Right renal pelvis (tissue), 4 donors: ENCODE results near the gene TNF. TPM values are rescaled to one million over a fixed set of nuclear protein-coding genes. Genes with fewer than 3 reads are reported as not detected.
"Not testable (repeated sequence)": the region's sequence is repeated elsewhere in the genome, so short reads cannot be mapped to it uniquely, and the experiment has no call there.

Experiments
- DNase-seq, 4 donors: peaks; one replicate each; pipeline ENCODE4 v3.0.0-alpha.2; 2013; ENCODE audit warnings: low read depth in 4 of 4, low spot score in 3 of 4, missing footprints in 1 of 4
- polyA plus RNA-seq, 4 donors: library from polyadenylated mRNA; unstranded; fragments of 120-200 nt; gene quantifications; one replicate each; pipeline ENCODE4 v1.2.1, GENCODE V29; 2013; ENCODE audit not compliant: insufficient read length in 4 of 4

TNF gene
- polyA plus RNA-seq, 4 donors, result 0.08 to 0.28 (median 0.16) TPM

DNA sequence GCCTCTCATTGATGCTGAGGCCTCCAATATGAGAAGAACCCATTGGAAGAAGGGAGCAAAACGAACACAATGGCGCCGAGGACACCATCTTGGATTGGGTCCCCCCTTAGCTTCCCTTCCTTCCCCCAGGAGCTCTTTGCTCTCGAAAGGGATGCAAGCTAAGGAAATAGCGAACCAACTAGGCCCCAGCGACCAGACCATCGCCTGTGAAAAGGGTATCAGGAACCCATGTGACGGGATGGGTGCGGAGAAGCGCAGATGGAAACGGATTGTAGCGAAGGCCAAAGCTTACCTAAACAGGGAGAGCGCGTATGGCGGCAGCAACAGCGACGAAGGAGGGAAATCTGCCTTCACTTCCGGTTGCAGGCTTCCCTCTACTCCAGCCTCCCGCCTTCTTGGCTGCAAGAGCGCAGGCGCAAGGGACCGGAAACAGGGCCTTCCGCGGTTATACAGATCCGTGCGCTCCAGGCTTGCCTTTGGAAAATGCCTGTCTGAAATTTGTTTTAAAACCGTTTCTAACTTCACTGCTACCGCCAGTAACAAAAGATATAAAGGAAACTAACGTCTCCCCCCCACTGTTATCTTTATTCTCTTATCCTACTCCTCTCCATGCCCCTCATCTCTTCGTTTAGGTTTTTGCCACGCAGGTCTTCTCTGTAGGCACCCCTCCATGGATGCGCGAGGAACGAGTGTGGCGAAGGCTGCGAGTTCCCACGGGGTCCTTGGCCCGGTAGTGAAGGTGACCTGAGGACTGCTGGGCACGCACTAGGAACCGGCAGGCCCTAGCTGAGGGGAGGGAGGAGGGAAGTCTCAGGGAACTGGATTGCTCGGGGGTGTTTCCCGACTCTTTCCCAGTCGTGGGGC is 33.5 kb upstream of the TNF start, which contains the start of gene DDX39B:
Gene DDX39B, minus strand, starts transcription at position 346 of the 864 bp plus-strand sequence. CDS start 1,471 bp downstream, outside the sequence.
- DNase-seq, result peak; percentile 95 to 97 (median 96)

DNA sequence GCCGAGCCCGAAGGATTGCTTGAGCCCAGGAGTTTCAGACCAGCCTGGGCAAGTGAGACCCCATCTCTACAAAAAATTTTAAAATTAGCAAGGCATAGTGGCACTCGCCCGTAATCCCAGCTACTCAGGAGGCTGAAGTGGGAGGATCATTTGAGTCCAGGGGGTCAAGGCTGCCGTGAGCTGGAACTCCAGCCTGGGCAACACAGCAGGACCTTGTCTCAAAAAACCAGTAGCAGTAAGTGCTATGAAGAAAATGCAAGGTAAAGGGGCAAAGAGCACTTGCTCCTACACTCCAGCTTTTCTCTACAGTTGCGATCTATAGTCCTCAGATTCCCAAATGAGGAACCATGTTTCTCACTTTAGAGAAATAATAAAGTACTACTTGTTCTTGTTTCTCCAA is 31.7 kb upstream of the TNF start:
- no peak for DNase-seq

DNA sequence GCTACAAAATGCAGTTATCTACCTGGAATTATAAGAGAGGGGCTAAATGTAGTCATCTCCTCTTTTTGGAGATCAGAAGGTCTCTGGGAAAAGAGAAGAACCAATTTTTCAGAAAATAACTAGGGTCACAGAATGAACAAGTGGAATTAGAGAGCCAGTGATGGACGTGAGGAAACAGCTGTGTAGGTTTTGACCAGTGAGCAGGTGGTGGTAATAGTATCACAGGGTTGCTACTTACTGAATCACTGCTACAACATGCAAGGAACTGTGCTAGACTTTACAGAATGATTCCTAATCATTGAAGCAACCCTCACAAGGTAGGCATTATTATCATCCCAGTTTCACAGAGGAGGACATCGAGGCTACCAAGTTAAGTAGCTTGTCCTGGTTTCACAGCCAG is 30.7 kb upstream of the TNF start:
- no peak for DNase-seq

DNA sequence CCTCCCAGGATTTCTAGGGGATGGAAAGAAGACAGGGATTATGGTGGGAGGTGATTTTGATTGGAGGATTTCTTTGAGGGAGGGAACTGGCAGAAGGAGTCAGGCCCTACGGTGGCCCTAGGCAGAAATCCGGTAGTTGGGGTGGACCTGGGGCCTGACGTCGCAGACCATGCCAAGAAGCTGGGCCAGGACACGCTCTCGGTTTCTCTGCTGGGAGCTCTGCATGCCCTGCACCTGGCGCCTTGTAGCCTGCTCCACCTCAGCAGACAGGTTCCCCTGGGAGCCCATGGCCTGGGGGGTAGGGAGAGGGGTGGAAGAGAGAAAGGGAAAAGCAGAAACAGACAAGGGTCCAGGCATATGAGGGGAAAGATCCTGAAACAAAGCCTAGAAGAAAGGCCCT is 30.1 kb upstream of the TNF start:
- DNase-seq, result no peak

DNA sequence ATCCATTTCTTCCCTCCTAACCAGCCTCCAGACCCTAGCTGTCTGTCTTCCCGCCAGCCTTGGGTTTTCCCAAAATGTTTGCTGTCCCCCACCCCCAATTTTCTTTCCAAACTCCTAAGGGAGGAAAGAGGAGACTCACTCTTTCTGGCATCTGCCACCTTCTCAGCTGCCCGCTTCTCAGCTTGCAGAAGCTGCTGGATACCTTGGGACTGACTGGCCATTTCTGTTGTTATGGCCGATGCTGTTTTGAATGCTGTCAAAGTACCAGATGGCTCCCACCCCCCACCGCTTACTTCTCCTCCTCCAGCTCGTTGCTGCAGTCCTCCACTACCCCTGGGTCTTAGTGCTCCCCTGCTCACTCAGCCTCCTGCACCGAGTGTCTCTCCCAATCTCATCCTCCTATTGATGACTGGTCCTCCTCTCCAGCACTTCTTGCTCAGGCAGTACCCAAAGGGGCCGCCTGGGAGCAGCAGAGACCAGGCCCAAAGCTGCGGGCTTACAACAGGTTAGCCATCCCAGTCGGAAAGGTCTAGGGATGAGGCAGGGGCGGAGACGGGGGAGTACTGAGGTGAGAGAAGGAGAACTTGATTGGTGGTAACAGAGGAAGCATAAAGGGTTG is 28.9 kb upstream of the TNF start, which contains the start of gene ATP6V1G2:
Gene ATP6V1G2, minus strand, starts transcription at position 270 of the 619 bp plus-strand sequence. Its CDS starts 49 bp downstream, at position 221.
- DNase-seq, result peak; percentile 75 to 84 (median 79)

DNA sequence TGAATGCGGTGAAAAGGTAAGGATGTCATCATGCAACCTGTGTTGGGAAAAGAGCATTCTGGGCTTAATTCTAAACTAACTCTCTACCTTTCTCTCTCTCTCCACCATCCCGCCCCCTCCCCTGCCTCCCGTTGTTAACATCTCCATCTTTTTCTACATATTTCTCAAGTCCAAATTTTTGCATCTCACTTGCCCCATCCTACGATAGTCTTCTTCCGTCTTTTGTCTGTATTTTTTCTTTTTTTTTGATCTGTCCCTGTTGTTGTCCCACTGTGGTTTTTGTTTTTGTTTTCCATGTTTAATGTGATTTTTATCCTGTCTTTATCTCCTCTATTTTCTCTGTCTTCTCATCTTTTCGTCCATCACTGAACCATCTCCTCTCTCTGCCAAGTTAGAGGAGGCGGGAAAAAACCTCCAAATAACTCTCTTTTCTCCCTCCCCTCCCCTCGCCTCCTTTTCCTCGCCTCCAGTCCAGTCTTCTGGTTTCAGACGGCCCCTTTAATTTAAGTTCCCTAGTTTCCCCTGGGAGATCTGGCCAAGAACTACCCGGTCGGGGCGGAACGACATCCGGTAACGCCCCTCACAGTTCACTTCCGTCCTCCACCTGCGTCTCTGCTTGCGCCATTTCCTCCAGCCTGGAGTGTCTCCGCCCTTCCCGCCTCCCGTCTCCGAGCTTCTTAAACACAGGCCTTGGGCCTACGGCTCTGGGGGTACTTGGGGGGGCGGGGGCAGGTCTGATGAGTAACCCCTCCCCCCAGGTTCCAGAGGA is 28.2 kb upstream of the TNF start, which contains the start of gene NFKBIL1:
Gene NFKBIL1, plus strand, starts transcription at position 651 of the 769 bp plus-strand sequence. Its CDS starts 87 bp downstream, at position 738.
- peak; percentile 92 to 95 (median 94) for DNase-seq

DNA sequence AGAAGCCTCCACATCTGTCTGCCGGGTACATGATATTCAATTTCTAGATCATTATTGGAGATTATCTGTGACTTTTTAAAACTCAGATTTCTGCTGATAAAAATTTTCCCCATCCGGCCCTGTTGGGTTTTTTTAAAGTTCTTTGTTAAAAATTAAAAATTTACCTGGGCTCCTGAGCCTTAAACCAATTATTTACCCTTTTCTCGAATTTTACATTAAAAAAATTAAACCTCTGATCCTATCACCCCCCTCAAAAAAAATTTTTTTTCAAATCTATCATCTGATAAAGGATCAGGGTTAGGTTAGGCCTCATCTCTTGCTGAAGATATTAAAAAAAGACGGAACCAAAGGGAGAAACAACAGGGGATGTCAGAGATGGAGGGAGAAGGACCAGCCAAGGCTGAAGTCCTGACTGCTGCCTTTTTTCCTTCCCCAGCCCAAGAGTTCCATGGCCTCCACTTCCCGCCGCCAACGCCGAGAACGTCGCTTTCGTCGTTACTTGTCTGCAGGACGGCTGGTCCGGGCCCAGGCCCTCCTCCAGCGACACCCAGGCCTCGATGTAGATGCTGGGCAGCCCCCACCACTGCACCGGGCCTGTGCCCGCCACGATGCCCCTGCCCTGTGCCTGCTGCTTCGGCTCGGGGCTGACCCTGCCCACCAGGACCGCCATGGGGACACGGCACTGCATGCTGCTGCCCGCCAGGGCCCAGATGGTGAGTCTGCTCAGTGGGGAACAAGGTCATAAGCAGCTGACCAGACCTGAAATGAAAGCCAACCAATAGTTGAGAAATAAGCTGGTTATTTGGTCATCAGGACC is 27.4 kb upstream of the TNF start:
- DNase-seq, result no peak

DNA sequence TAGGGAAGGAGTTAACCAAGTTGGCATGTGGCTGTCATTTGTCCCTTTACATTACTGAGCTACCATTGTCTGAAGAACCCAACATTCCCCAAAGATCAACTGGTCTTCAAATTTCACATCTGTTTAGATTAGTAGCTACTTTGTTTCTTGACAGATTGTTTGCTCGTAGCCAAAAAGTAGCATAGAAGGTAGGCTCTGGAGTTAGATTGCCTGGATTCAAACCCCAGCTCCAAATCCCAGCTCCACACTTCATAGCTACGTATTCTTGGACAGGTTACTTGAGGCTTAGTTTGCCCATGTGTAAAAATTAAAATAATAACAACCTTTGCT is 26.9 kb upstream of the TNF start:
- no peak for DNase-seq

DNA sequence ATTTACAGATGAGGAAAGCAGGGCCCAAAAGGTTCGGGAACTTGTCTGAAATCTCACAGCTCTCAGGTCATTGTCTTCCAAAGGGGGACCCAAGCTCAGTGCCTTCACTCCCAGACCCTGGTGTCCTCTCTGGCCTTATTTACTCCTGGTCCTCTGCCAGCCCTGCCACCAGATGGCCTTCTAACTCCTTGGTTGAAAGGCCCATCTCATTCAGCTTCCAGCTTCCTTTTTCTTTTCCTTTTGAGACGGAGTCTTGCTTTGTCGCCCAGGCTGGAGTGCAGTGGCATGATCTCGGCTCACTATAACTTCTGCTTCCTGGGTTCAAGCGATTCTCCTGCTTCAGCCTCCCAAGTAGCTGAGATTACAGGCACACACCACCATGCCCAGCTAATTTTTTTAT is 24.0 kb upstream of the TNF start:
- not testable (repeated sequence) for DNase-seq

DNA sequence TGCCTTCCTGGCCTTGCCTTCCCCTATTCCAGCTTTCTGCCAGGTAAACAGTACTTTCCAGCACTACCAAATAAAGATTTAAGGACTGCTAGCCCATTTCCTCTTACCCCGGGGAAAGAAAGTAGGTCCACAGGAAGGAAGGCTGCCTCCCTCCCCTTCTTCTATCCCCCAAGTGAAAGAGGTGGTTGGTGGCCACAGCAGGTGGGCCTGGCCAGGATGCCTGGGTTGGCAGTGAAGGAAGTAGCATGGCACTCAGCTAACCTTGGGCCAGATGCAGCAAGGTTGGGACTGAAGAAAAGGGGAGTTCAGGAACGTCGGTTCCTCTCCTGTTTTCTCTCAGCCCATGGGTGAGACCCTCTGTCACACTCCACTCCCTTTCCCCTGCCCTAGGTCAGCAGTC is 19.1 kb upstream of the TNF start:
- DNase-seq, result no peak

DNA sequence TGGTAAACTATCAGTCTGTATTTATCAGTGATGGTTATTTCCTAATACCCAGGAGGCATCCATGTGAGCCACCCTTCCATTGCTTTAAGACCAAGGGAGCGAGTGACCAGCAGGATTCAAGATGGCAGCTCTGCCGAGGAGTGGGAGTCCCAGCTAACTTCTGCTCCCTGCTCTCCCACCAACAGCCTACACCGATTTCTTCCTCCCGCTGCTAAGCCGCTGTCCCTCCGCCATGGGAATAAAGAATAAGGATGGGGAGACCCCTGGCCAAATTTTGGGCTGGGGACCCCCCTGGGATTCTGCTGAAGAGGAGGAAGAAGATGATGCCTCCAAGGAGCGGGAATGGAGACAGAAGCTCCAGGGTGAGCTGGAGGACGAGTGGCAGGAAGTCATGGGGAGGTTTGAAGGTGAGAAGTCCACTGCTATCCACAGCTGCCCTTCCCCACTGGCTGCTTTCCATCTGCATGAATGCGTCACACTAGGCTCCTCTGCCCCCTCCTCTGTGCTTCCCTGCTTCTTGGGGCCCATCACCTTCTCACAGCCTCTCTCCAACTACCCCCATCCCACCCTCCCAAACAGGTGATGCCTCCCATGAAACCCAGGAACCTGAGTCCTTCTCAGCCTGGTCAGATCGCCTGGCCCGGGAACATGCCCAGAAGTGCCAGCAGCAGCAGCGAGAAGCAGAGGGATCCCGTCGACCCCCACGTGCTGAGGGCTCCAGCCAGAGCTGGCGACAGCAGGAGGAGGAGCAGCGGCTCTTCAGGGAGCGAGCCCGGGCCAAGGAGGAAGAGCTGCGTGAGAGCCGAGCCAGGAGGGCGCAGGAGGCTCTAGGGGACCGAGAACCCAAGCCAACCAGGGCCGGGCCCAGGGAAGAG is 17.7 kb upstream of the TNF start:
- no peak for DNase-seq

DNA sequence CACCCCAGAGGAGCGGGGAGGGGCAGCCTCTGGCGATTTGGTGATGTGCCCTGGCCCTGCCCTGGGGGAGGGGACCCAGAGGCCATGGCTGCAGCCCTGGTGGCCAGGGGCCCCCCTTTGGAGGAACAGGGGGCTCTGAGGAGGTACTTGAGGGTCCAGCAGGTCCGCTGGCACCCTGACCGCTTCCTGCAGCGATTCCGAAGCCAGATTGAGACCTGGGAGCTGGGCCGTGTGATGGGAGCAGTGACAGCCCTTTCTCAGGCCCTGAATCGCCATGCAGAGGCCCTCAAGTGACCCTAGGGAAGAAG is 17.1 kb upstream of the TNF start:
- no peak for DNase-seq

DNA sequence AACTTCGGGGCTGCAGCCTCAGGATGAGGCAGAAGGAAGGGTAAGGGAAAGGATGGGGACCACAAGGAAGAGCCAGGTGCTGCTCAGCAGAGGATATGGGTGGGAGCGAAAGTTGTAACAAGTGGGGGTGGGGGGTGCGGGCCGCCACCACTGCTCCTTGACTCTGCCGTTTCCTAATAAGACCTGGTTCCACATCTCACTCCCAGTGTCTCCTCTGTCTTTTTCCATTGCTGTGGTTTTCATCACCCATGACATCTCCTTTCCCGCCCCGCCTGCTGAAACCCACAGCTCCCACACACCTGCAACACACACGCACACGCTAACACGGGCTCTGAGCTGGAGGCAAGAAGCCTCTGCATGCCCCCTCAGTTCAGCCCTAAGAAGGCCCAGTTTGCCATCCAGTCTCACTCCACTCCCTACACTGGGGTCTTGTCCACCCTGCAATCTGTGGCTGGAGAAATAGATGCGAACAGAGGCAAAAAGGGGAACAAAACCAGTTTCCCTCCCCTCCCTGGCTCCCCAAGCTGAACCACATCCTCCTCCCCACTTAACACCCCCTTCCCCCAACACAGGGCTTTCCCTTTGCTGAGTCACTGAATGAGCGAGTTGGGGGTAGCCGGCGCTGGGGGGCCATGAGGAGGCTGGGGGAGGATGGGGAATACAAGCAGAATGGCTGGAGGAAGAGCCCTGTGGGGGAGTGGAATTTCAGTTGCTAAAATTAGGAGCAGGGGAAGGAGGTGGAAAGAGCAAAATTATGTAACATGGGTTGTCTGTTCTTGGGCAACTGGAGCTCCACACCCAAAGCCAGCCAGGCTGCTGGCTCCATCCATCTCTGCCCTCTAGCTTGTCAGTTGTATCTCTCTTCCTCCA is 16.5 kb upstream of the TNF start:
- DNase-seq, result no peak

DNA sequence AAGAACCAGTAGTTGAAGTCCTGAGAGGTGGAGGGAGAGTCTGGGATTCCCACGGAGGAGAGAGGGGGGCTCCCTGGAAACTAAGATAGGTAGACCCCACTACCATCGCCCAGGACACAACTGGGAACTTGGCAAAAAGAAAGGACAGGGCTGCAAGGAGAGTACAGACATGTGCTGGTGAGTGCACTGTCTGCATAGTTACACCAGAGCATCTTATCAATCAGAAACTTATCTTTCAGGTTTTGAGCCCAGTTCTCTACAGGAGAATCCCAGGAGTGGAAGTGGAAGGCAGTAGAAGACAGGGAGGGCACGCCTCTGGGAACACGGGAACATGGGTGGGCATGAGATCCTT is 15.8 kb upstream of the TNF start:
- no peak for DNase-seq

DNA sequence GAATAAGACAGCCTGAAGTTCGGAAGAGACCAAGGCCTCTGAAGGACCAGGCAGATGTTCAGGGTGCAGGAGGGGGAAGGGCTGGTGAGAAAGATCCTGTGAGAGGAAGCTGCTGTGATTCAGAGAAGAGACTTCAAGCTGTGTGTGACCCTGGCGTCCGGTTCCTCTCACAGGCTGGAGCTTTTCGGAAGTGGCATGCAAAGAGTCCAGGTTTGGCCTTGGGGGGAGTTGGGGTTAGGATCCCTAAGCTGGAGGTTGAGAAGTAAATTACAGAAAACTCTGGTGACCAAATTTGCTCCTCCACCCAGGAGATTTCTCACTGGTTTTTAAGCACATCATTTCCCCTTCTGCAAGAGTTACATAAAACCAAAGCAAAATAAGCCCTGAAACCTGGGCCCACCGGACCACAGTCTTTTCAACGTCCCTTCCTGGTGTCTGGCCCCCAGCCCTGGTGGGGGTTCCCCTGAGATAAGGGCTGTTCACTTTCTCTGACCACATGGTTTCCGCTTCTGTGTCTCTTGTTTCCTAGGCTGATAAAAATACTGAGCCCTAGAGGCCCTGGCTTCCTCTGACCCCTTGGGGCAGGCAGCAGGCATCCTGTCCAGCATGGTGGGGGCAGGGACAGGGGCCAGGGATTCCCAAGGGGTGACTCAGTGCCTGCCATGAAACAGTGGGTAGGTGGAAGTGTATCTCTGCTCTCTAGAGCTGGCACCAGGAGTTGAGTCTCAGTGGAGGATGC is 15.2 kb upstream of the TNF start:
- DNase-seq, result no peak

DNA sequence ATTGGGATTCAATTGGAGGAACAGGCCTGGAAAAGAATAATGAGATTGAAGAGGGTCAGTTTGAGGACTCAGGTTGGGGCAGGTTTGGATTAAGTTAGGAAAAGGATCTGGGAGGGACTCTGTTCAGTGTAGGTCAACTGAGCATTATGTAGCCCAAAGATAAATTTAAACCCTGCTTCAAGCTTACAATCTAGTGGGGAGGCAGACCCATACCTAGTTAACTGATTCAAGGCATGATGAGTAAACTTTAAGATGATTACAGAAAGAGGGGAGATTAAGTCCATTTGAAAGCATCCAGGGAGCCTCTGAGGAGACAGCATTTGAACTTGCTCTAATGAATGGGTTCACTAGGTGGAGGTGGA is 14.7 kb upstream of the TNF start:
- DNase-seq, result no peak

DNA sequence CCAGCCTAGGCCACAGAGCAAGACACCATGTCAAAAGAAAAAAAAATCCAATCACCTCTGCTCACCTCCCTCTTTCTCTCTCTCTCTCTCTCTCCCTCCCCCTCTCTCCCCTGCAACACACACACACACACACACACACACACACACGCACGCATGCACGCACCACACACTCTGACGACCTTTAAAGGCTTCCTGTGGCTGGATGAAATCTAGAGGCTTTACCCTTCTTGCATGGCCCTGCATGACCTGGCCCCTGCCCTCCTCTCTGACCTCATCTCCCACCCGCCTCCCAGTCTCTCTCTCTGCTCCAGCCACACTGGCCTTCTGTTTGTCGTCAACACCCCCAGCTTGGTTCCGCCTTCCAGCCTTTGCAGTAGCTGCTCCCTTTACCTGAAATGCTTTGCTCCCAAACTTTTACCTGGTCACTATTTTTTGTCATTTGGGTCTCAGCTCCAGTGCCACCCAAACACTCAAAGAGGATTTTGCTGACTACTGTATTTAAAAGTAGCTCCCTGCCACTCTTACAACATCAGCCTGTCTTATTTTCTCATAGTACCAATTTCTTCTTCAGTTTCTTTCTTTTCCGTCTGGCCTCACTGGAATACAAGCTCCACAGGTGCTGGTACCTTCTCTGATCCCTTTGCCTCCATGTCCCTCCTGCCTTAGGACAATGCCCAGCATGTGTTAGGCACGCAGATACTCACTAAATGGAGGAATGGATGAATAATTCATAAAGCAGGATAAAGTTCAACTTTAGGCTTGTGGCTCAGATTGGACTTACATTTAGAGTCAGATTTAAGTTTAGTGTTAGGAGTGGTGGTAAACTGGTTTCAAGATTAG is 7.6 kb upstream of the TNF start:
- no peak for DNase-seq
